ENCODE results near the gene SPAAR. TPM values are rescaled to one million over a fixed set of nuclear protein-coding genes. Genes with fewer than 3 reads are reported as not detected.
A peak's percentile ranks its signal among the peaks of the same experiment; 100 is the strongest.
"Not testable (repeated sequence)": the region's sequence is repeated elsewhere in the genome, so short reads cannot be mapped to it uniquely, and the experiment has no call there.

Gene SPAAR
- total RNA-seq, 1 donor from 2014 or later = 0.79 TPM

- DNase-seq = no peak
Measured at GRCh38 chr9:35904338-35904737, 5.0 kb upstream of the SPAAR start.

GRCh38 chr9:35905051-35905781, 4.1 kb upstream of the SPAAR start:
- DNase-seq = no peak

GRCh38 chr9:35905912-35906679, 3.2 kb upstream of the SPAAR start, which contains the start of gene HRCT1:
HRCT1 (plus strand) TSS chr9:35906202; CDS start chr9:35906288, 86 bp downstream.
- DNase-seq = peak; percentile 57

- peak; percentile 45 for DNase-seq
Measured at GRCh38 chr9:35906923-35907699, 2.2 kb upstream of the SPAAR start.

GRCh38 chr9:35907711-35908503, 1.4 kb upstream of the SPAAR start:
- DNase-seq = peak; percentile 73

- DNase-seq = no peak
Measured at GRCh38 chr9:35908504-35909125, 675 bp upstream of the SPAAR start.

- DNase-seq = no peak
Measured at GRCh38 chr9:35909687-35910612, 660 bp downstream of the SPAAR start.

- no peak for DNase-seq
Measured at GRCh38 chr9:35910613-35911359, 1.5 kb downstream of the SPAAR start.

GRCh38 chr9:35911690-35912089, 2.4 kb downstream of the SPAAR start:
- DNase-seq = no peak

GRCh38 chr9:35912791-35913400, 3.6 kb downstream of the SPAAR start:
- no peak for DNase-seq

- not testable (repeated sequence) for DNase-seq
Measured at GRCh38 chr9:35913429-35913828, 4.1 kb downstream of the SPAAR start.

GRCh38 chr9:35914301-35914807, 5.1 kb downstream of the SPAAR start:
- DNase-seq = no peak

GRCh38 chr9:35915681-35916294, 6.5 kb downstream of the SPAAR start:
- DNase-seq = no peak

GRCh38 chr9:35917261-35917660, 8.0 kb downstream of the SPAAR start:
- no peak for DNase-seq

- DNase-seq = no peak
Measured at GRCh38 chr9:35918780-35919179, 9.5 kb downstream of the SPAAR start.

GRCh38 chr9:35919212-35920008, 10.1 kb downstream of the SPAAR start:
- DNase-seq = no peak

GRCh38 chr9:35920051-35920620, 10.8 kb downstream of the SPAAR start:
- no peak for DNase-seq

Data from skin of body (tissue), 2 donors.